GM19023 (cell line): Measurements from ENCODE around the gene LPAR2.

Experiments
- ATAC-seq: cut with Tn5 transposase; IDR thresholded peaks from one replicate; pipeline ENCODE4 v1.9.1; 2021; ENCODE audit warnings: mild to moderate bottlenecking, moderate library complexity; ENCODE audit not compliant: unreplicated experiment

The LPAR2 gene

GRCh38 chr19:19654441-19654840, 26.4 kb upstream of the LPAR2 start:
- no peak for ATAC-seq

GRCh38 chr19:19653597-19654147, 25.7 kb upstream of the LPAR2 start:
- ATAC-seq, result no peak

- no peak for ATAC-seq
These were observed 24.7 kb upstream of the LPAR2 start for GRCh38 chr19:19652482-19653295.

GRCh38 chr19:19651076-19651475, 23.1 kb upstream of the LPAR2 start:
- ATAC-seq, result no peak

GRCh38 chr19:19650331-19650730, 22.3 kb upstream of the LPAR2 start:
- no peak for ATAC-seq

GRCh38 chr19:19649580-19649995, 21.6 kb upstream of the LPAR2 start:
- no peak for ATAC-seq

- ATAC-seq, result no peak
These were observed 21.1 kb upstream of the LPAR2 start for GRCh38 chr19:19649155-19649554.

GRCh38 chr19:19647037-19647835, 19.2 kb upstream of the LPAR2 start:
- ATAC-seq, result no peak

GRCh38 chr19:19645233-19645870, 17.3 kb upstream of the LPAR2 start:
- ATAC-seq, result no peak

GRCh38 chr19:19644054-19644388, 16.0 kb upstream of the LPAR2 start:
- ATAC-seq, result no peak

- ATAC-seq, result peak; percentile 71
These were observed 15.4 kb upstream of the LPAR2 start, which contains the start of gene GMIP for GRCh38 chr19:19643158-19644053. Gene GMIP, minus strand, starts transcription at chr19:19643657. Its CDS starts 128 bp downstream, at chr19:19643529.

GRCh38 chr19:19642506-19643157, 14.6 kb upstream of the LPAR2 start:
- peak; percentile 15 for ATAC-seq

GRCh38 chr19:19637523-19638251, 9.7 kb upstream of the LPAR2 start:
- no peak for ATAC-seq

GRCh38 chr19:19637186-19637522, 9.1 kb upstream of the LPAR2 start:
- no peak for ATAC-seq

- ATAC-seq, result no peak
These were observed 8.7 kb upstream of the LPAR2 start for GRCh38 chr19:19636573-19637185.

GRCh38 chr19:19635313-19635702, 7.3 kb upstream of the LPAR2 start:
- no peak for ATAC-seq

GRCh38 chr19:19634516-19635312, 6.7 kb upstream of the LPAR2 start:
- no peak for ATAC-seq
